GM23338 (cell line): ENCODE data around the gene TMEM117. TPM values are rescaled to one million over a fixed set of nuclear protein-coding genes. Genes with fewer than 3 reads are reported as not detected.

Source experiments
- ATAC-seq: fragments of 200-7000 bp; cut with Tn5 transposase; 3 replicates; pipeline ENCODE4 v1.9.1; 2020
- DNase-seq: peaks from one replicate; pipeline ENCODE4 v3.0.0-alpha.2; 2015; ENCODE audit warnings: low spot score
- H2AFZ ChIP-seq: fragments of 200-600 bp; sonication (generic); 2 replicates; pipeline ENCODE4 v1.8.0; 2016; ENCODE audit warnings: antibody characterized with exemption, mild to moderate bottlenecking, moderate library complexity
- H3F3A ChIP-seq: fragments of 200-600 bp; sonication (generic); replicated peaks from 2 replicates; pipeline ENCODE4 v1.8.0; 2017; ENCODE audit warnings: antibody characterized with exemption, mixed run types, low read depth
- H3K27ac ChIP-seq: fragments of 200-600 bp; sonication (generic); 2 replicates; pipeline ENCODE4 v1.6.1; 2016; ENCODE audit warnings: low read depth
- H3K27me3 ChIP-seq: fragments of 200-600 bp; sonication (generic); 2 replicates; pipeline ENCODE4 v1.8.0; 2016; ENCODE audit warnings: mild to moderate bottlenecking, mixed run types, moderate library complexity; ENCODE audit not compliant: insufficient read depth
- H3K36me3 ChIP-seq: fragments of 200-600 bp; sonication (generic); 2 replicates; pipeline ENCODE4 v1.8.0; 2016; ENCODE audit warnings: mild to moderate bottlenecking; ENCODE audit not compliant: insufficient read depth
- H3K4me1 ChIP-seq: fragments of 200-600 bp; sonication (generic); 2 replicates; pipeline ENCODE4 v1.8.0; 2016; ENCODE audit warnings: mild to moderate bottlenecking, moderate library complexity; ENCODE audit not compliant: insufficient read depth
- H3K4me2 ChIP-seq: fragments of 200-600 bp; sonication (generic); 2 replicates; pipeline ENCODE4 v1.7.1; 2017; ENCODE audit warnings: mixed run types
- H3K4me3 ChIP-seq: fragments of 200-600 bp; sonication (generic); 2 replicates; pipeline ENCODE4 v1.6.1; 2016; ENCODE audit warnings: mixed run types
- H3K79me2 ChIP-seq: fragments of 200-600 bp; sonication (generic); replicated peaks from 2 replicates; pipeline ENCODE4 v1.8.0; 2017; ENCODE audit warnings: mild to moderate bottlenecking; ENCODE audit not compliant: insufficient read depth
- H3K9me2 ChIP-seq: fragments of 200-600 bp; sonication (generic); 2 replicates; pipeline ENCODE4 v1.8.0; 2017; ENCODE audit not compliant: insufficient read depth
- H4K20me1 ChIP-seq: fragments of 200-600 bp; sonication (generic); replicated peaks from 2 replicates; pipeline ENCODE4 v1.8.0; 2017; ENCODE audit warnings: mild to moderate bottlenecking; ENCODE audit not compliant: insufficient read depth
- H3K27ac Mint-ChIP-seq: 2 replicates; pipeline ENCODE4 v1.8.0; 2020; ENCODE audit warnings: inconsistent platforms, mild to moderate bottlenecking, moderate library complexity, mixed read lengths
- H3K27me3 Mint-ChIP-seq: 3 replicates; pipeline ENCODE4 v1.8.0; 2022; ENCODE audit warnings: low read depth, mild to moderate bottlenecking, moderate library complexity, mixed read lengths, inconsistent platforms; ENCODE audit not compliant: insufficient read depth, poor library complexity
- H3K36me3 Mint-ChIP-seq: 3 replicates; pipeline ENCODE4 v1.8.0; 2021; ENCODE audit warnings: low read depth, mild to moderate bottlenecking, inconsistent platforms, moderate library complexity, mixed read lengths
- H3K4me1 Mint-ChIP-seq: 3 replicates; pipeline ENCODE4 v1.8.0; 2020; ENCODE audit warnings: mild to moderate bottlenecking, inconsistent platforms, mixed read lengths
- H3K4me3 Mint-ChIP-seq: 3 replicates; pipeline ENCODE4 v1.8.0; 2021; ENCODE audit warnings: moderate library complexity, mild to moderate bottlenecking, inconsistent platforms, mixed read lengths
- H3K9me3 Mint-ChIP-seq: 3 replicates; pipeline ENCODE4 v1.8.0; 2020; ENCODE audit warnings: moderate library complexity, mild to moderate bottlenecking, inconsistent platforms, mixed read lengths
- EZH2phosphoT487 ChIP-seq: fragments of 200-600 bp; sonication (generic); IDR thresholded peaks from one replicate; pipeline ENCODE4 v1.8.1; 2018; ENCODE audit warnings: antibody characterized with exemption; ENCODE audit not compliant: unreplicated experiment
- POLR2AphosphoS5 ChIP-seq: IDR thresholded peaks from 2 replicates; pipeline ENCODE4 v1.6.1; 2016; ENCODE audit warnings: antibody characterized with exemption, low read depth
- STAT1 ChIP-seq: IDR thresholded peaks from one replicate; pipeline ENCODE4 v1.6.1; 2016; ENCODE audit warnings: antibody characterized with exemption; ENCODE audit not compliant: unreplicated experiment
- ZNF114 ChIP-seq: fragments of 250-450 bp; sonication (Bioruptor Pico); IDR thresholded peaks from 2 replicates; pipeline ENCODE4 v1.5.0; 2020; ENCODE audit warnings: mild to moderate bottlenecking, moderate library complexity
- ZNF331 ChIP-seq: fragments of 250-450 bp; sonication (Bioruptor Pico); IDR thresholded peaks from 2 replicates; pipeline ENCODE4 v1.5.0; 2020; ENCODE audit warnings: low read depth, mild to moderate bottlenecking, moderate library complexity
- polyA plus RNA-seq: library from polyadenylated mRNA; unstranded; fragments of >200 nt; fragmentation: Nextera tagmentation; extraction: Ambion mirVana; gene quantifications from 2 replicates; pipeline ENCODE4 v1.2.1, GENCODE V29; 2016
- total RNA-seq: library from RNA; depleted of rRNA; stranded (reverse); fragments of >200 nt; shearing (Covaris generic); gene quantifications from 2 replicates; pipeline ENCODE4 v1.2.3, GENCODE V29; 2014
- TF ChIP-seq, protein P1 (sequence below), 2 experiments: fragments of 200-600 bp in 1 of 2; sonication (generic) in 1 of 2; conservative IDR thresholded peaks; 2 replicates each; pipeline versions ENCODE4 v1.5.1 to v1.6.1; 2016 to 2017; ENCODE audit warnings: antibody characterized with exemption in 2 of 2, low read depth in 2 of 2, mild to moderate bottlenecking in 2 of 2, moderate library complexity in 1 of 2
- TF ChIP-seq, protein P2 (sequence below): fragments of 250-450 bp; sonication (Bioruptor Pico); IDR thresholded peaks from 2 replicates; pipeline ENCODE4 v1.5.0; 2020; ENCODE audit warnings: mild to moderate bottlenecking, moderate library complexity
- TF ChIP-seq, protein P3 (sequence below): IDR thresholded peaks from 2 replicates; pipeline ENCODE4 v1.6.1; 2016; ENCODE audit warnings: antibody characterized with exemption

TMEM117 gene
- total and polyA plus RNA-seq, 2 experiments from 2014 or later = 0.94 to 1.6 TPM

DNA sequence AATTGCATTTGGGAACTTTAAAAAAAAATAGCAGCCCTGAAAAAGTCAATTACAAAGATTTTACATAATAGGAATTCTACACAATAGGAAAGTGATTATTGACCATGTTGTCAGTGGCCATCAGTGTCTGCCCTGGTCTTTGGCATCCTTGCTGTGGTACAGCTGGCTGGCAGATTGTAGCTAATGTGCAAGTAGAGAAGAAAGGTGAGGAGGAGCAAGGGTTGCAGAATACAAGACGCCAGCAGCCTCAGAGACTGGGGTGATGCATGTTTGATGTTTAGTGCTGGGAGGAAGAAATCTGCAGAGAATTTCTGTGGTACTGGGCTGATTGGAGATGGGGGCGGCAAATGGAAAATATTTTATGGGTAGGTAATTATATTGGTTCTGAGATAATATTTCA lies 322.9 kb downstream of the TMEM117 start:
- Histone ChIP-seq H3K4me1 (0 out of 2 replicates have a peak, but pooled peaks cover 13% of the 10 kb centered on the region), H2AFZ (no peak overlapping the region), H3K27ac (no peak overlapping the region), H3K36me3 (no peaks in the 10 kb centered on the region), H3K27me3 (no peaks in the 10 kb centered on the region), H3K79me2 (no peaks in the 10 kb centered on the region), H3F3A (no peaks in the 10 kb centered on the region), H3K4me2 (no peak overlapping the region), H3K4me3 (no peak overlapping the region), H4K20me1 (no peaks in the 10 kb centered on the region), H3K9me2 (no peaks in the 10 kb centered on the region)
- no peak for TF ChIP-seq POLR2AphosphoS5
- no peak for TF ChIP-seq ZNF114 (CRISPR knock-in tag)
- DNase-seq (no peak), ATAC-seq (no peak)
- Mint-ChIP-seq H3K36me3 (no peaks in the 10 kb centered on the region), H3K4me3 (no peak overlapping the region), H3K27ac (peak overlapping the region; percentile 4; the same call in 1 of the 2 replicates), H3K9me3 (no peaks in the 10 kb centered on the region), H3K4me1 (peaks cover 10% of the 10 kb centered on the region), H3K27me3 (no peaks in the 10 kb centered on the region)

DNA sequence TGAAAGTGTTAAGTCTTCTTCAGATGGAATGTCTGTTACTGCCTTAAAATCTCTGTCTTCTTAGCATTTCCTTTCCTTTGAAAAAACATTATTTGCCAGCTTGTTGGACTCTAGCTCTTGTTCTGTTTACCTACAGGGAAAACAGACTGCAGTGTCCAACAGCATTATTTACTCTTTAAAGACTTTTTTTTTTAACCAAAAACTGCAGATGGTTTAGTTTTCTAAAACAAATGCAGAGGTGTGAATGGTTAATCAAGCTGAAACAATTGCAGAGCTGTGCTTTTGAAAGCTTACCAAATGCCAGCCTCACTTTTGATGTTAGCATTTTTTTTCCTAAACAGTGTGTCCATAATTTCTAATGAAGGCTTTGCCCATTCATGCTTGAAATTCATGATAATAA lies 323.3 kb downstream of the TMEM117 start:
- H3K27me3 Mint-ChIP-seq = no peaks in the 10 kb centered on the region
- TF ChIP-seq ZNF331 (CRISPR knock-in tag) = no peak
- H3K4me1 Mint-ChIP-seq = peaks cover 10% of the 10 kb centered on the region
- H3K4me1 ChIP-seq = 0 out of 2 replicates have a peak, but pooled peaks cover 13% of the 10 kb centered on the region
- 0 out of 2 replicates have a peak overlapping the region, but pooled peaks have one; percentile 29 for H3K4me2 ChIP-seq
- no peaks in the 10 kb centered on the region for H4K20me1 ChIP-seq
- no peaks in the 10 kb centered on the region for H3K79me2 ChIP-seq
- no peaks in the 10 kb centered on the region for H3K9me2 ChIP-seq
- H3K9me3 Mint-ChIP-seq = no peaks in the 10 kb centered on the region
- no peak overlapping the region for H3K4me3 Mint-ChIP-seq
- DNase-seq (no peak), ATAC-seq (no peak)
- no peak overlapping the region for H2AFZ ChIP-seq
- no peak overlapping the region for H3K27ac ChIP-seq
- H3K36me3 ChIP-seq = no peaks in the 10 kb centered on the region
- no peaks in the 10 kb centered on the region for H3K27me3 ChIP-seq
- H3K36me3 Mint-ChIP-seq = no peaks in the 10 kb centered on the region
- no peak overlapping the region for H3K4me3 ChIP-seq
- no peaks in the 10 kb centered on the region for H3F3A ChIP-seq
- H3K27ac Mint-ChIP-seq = 0 out of 2 replicates have a peak overlapping the region, but pooled peaks have one; percentile 4

DNA sequence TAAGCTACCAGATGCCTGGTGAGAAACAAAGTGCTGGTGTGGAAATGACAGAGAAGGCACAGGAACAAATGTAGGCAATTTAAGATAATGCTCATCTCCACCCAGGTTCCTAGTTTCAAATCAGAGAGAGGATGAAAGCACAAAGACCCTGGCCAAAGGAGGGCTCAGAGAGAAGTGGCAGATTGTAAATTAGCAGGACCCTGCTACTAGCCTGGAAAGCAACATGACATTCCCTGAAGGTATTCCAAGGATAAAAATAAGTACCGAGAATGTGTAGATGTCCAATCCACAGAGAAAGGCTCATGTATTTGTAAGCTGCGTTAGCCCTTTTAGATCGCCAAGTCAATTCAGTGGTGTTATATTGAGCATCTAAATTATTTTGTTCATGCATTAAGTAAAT lies 324.0 kb downstream of the TMEM117 start:
- H3K4me3 ChIP-seq = no peak overlapping the region
- H3K27ac ChIP-seq = no peak overlapping the region
- ATAC-seq (no peak), DNase-seq (no peak)
- Mint-ChIP-seq H3K9me3 (no peaks in the 10 kb centered on the region), H3K27me3 (no peaks in the 10 kb centered on the region), H3K36me3 (no peaks in the 10 kb centered on the region), H3K4me1 (peaks cover 10% of the 10 kb centered on the region), H3K4me3 (no peak overlapping the region), H3K27ac (no peak overlapping the region)
- 0 out of 2 replicates have a peak overlapping the region, but pooled peaks have one; percentile 8 for H2AFZ ChIP-seq
- no peaks in the 10 kb centered on the region for H4K20me1 ChIP-seq
- no peaks in the 10 kb centered on the region for H3K9me2 ChIP-seq
- no peaks in the 10 kb centered on the region for H3F3A ChIP-seq
- H3K36me3 ChIP-seq = no peaks in the 10 kb centered on the region
- H3K4me1 ChIP-seq = 0 out of 2 replicates have a peak, but pooled peaks cover 13% of the 10 kb centered on the region
- H3K27me3 ChIP-seq = no peaks in the 10 kb centered on the region
- no peaks in the 10 kb centered on the region for H3K79me2 ChIP-seq
- no peak overlapping the region for H3K4me2 ChIP-seq
- TF ChIP-seq, protein P1, sequence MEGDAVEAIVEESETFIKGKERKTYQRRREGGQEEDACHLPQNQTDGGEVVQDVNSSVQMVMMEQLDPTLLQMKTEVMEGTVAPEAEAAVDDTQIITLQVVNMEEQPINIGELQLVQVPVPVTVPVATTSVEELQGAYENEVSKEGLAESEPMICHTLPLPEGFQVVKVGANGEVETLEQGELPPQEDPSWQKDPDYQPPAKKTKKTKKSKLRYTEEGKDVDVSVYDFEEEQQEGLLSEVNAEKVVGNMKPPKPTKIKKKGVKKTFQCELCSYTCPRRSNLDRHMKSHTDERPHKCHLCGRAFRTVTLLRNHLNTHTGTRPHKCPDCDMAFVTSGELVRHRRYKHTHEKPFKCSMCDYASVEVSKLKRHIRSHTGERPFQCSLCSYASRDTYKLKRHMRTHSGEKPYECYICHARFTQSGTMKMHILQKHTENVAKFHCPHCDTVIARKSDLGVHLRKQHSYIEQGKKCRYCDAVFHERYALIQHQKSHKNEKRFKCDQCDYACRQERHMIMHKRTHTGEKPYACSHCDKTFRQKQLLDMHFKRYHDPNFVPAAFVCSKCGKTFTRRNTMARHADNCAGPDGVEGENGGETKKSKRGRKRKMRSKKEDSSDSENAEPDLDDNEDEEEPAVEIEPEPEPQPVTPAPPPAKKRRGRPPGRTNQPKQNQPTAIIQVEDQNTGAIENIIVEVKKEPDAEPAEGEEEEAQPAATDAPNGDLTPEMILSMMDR (conservative IDR thresholded peaks at IDR 0.05; ENCODE audit: low read depth in 2 of 2) = no peak
- TF ChIP-seq POLR2AphosphoS5 = no peak
- TF ChIP-seq, protein P2, sequence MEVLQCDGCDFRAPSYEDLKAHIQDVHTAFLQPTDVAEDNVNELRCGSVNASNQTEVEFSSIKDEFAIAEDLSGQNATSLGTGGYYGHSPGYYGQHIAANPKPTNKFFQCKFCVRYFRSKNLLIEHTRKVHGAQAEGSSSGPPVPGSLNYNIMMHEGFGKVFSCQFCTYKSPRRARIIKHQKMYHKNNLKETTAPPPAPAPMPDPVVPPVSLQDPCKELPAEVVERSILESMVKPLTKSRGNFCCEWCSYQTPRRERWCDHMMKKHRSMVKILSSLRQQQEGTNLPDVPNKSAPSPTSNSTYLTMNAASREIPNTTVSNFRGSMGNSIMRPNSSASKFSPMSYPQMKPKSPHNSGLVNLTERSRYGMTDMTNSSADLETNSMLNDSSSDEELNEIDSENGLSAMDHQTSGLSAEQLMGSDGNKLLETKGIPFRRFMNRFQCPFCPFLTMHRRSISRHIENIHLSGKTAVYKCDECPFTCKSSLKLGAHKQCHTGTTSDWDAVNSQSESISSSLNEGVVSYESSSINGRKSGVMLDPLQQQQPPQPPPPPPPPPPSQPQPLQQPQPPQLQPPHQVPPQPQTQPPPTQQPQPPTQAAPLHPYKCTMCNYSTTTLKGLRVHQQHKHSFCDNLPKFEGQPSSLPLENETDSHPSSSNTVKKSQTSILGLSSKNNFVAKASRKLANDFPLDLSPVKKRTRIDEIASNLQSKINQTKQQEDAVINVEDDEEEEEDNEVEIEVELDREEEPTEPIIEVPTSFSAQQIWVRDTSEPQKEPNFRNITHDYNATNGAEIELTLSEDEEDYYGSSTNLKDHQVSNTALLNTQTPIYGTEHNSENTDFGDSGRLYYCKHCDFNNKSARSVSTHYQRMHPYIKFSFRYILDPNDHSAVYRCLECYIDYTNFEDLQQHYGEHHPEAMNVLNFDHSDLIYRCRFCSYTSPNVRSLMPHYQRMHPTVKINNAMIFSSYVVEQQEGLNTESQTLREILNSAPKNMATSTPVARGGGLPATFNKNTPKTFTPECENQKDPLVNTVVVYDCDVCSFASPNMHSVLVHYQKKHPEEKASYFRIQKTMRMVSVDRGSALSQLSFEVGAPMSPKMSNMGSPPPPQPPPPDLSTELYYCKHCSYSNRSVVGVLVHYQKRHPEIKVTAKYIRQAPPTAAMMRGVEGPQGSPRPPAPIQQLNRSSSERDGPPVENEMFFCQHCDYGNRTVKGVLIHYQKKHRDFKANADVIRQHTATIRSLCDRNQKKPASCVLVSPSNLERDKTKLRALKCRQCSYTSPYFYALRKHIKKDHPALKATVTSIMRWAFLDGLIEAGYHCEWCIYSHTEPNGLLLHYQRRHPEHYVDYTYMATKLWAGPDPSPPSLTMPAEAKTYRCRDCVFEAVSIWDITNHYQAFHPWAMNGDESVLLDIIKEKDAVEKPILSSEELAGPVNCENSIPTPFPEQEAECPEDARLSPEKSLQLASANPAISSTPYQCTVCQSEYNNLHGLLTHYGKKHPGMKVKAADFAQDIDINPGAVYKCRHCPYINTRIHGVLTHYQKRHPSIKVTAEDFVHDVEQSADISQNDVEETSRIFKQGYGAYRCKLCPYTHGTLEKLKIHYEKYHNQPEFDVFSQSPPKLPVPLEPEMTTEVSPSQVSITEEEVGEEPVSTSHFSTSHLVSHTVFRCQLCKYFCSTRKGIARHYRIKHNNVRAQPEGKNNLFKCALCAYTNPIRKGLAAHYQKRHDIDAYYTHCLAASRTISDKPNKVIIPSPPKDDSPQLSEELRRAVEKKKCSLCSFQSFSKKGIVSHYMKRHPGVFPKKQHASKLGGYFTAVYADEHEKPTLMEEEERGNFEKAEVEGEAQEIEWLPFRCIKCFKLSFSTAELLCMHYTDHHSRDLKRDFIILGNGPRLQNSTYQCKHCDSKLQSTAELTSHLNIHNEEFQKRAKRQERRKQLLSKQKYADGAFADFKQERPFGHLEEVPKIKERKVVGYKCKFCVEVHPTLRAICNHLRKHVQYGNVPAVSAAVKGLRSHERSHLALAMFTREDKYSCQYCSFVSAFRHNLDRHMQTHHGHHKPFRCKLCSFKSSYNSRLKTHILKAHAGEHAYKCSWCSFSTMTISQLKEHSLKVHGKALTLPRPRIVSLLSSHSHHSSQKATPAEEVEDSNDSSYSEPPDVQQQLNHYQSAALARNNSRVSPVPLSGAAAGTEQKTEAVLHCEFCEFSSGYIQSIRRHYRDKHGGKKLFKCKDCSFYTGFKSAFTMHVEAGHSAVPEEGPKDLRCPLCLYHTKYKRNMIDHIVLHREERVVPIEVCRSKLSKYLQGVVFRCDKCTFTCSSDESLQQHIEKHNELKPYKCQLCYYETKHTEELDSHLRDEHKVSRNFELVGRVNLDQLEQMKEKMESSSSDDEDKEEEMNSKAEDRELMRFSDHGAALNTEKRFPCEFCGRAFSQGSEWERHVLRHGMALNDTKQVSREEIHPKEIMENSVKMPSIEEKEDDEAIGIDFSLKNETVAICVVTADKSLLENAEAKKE (CRISPR knock-in tag) = no peak
- no peak for TF ChIP-seq STAT1
- TF ChIP-seq, protein P3, sequence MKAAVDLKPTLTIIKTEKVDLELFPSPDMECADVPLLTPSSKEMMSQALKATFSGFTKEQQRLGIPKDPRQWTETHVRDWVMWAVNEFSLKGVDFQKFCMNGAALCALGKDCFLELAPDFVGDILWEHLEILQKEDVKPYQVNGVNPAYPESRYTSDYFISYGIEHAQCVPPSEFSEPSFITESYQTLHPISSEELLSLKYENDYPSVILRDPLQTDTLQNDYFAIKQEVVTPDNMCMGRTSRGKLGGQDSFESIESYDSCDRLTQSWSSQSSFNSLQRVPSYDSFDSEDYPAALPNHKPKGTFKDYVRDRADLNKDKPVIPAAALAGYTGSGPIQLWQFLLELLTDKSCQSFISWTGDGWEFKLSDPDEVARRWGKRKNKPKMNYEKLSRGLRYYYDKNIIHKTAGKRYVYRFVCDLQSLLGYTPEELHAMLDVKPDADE = no peak
- TF ChIP-seq EZH2phosphoT487 = no peak
